Stomach smooth muscle (tissue), 2 donors: ENCODE results near the gene FIBCD1.
A peak's percentile ranks its signal among the peaks of the same experiment; 100 is the strongest.

ENCODE experiments used
- H3K27ac ChIP-seq: one replicate; pipeline ENCODE4 v1.7.0; 2013; ENCODE audit warnings: mild to moderate bottlenecking, low read length, inconsistent platforms
- H3K27me3 ChIP-seq, 2 donors: one replicate each; pipeline ENCODE4 v1.7.0; 2013; ENCODE audit warnings: low read length in 2 of 2; ENCODE audit not compliant: insufficient read depth in 2 of 2, control insufficient read depth in 1 of 2
- H3K36me3 ChIP-seq, 2 donors: one replicate each; pipeline ENCODE4 v1.7.0; 2013; ENCODE audit warnings: low read length in 2 of 2; ENCODE audit not compliant: control insufficient read depth in 2 of 2, insufficient read depth in 2 of 2
- H3K4me1 ChIP-seq: one replicate; pipeline ENCODE4 v1.7.0; 2013; ENCODE audit warnings: low read length; ENCODE audit not compliant: control insufficient read depth, insufficient read depth
- H3K4me3 ChIP-seq, 2 donors: one replicate each; pipeline ENCODE4 v1.7.0; 2013; ENCODE audit warnings: low read length in 2 of 2
- H3K9ac ChIP-seq, 2 donors: one replicate each; pipeline ENCODE4 v1.7.0; 2013; ENCODE audit warnings: low read length in 2 of 2, mild to moderate bottlenecking in 1 of 2
- H3K9me3 ChIP-seq, 2 donors: one replicate each; pipeline ENCODE4 v1.7.0; 2013; ENCODE audit warnings: low read length in 2 of 2; ENCODE audit not compliant: control insufficient read depth in 2 of 2
- donor health status: healthy.
- donor health status: Pancreatic carcinoma.

FIBCD1 gene

DNA sequence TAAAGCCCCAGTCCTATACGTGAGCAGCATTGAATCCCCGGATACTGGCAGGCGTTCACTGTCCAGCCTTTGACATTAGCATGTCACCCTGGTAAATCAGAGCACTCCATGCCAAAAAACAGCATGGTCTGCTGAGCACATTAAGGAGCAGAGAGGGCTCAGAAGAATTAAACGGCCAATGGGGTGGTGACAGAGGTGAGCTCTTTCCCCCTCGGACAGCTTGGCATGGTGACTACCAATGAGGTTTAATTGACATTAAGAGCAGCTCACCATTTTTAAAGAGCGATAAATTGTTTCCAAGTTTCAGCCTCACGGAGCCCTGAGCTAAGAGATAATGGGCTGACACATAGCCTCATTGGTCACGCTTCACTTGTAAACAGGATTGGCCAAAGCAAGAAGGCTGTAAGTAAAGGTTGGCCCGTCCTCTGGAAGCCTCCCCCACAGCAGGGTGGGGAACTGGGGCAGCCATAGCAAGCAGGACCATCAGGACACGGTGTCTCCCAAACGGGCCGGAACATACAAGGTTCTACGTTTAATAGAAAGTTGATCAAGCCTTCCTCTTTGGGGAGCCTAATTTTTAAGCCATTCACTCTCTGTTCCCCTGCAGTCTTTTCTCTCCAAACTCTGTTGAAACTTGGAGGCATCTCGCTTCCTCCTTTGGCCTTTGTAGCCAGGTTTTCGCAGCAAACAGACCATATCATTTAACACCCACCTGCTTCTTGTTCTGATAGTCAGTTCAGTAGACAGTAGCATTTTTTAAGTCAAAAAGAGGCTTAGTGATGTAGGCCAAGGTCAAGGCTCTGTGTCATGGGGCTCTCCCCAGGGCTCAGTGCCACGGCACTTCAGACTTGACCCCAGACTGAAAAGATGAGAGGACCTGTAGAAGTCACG lies 68.3 kb downstream of the FIBCD1 start:
- Histone ChIP-seq H3K27me3 (no peaks in the 10 kb centered on the region), H3K27ac (no peak overlapping the region), H3K4me1 (peaks cover 42% of the 10 kb centered on the region), H3K9me3 (no peaks in the 10 kb centered on the region), H3K36me3 (peaks cover 44 to 49% of the 10 kb centered on the region in 2 donors), H3K9ac (no peak overlapping the region), H3K4me3 (no peak overlapping the region)

DNA sequence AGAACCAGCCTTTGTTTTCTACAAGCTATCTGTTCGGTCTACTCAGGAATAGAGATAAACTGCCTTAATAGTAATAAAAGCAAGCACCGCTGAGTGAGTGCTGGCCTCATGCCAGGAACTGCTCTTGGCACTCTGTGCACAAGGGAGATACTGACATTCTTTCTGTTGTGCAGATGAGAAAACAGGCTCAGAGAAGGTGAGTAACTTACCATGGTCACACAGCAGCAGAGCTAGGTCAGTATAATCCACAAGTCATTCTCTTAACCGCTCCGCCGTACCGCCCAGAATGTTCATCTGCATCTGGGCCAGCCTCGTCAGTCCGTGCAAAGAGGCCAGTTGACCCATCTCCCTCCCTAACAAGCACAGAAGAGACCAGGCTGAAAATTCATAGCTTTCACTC lies 69.8 kb downstream of the FIBCD1 start:
- Histone ChIP-seq H3K27me3 (no peaks in the 10 kb centered on the region), H3K36me3 (peaks cover 36 to 44% of the 10 kb centered on the region in 2 donors), H3K27ac (no peak overlapping the region), H3K9me3 (no peaks in the 10 kb centered on the region), H3K4me1 (peaks cover 51% of the 10 kb centered on the region), H3K9ac (no peak overlapping the region), H3K4me3 (no peak overlapping the region)

DNA sequence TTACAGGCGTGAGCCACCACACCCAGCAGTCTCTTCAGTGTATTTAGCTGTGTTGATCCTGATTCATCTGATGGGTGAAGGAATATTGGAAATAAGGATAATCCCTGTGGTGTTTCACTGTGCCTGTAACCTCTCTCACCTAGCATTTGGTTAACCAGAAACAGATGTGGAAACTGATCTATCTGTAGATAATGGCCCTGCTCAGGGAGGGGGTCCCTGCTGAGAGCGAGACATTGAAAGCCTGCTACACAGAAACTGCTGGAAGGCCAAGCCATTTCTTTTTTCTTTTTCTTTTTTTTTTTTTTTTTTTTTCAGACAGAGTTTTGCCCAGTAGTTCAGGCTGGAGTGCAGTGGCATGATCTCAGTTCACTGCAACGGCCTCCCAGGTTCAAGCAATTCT lies 70.8 kb downstream of the FIBCD1 start:
- Histone ChIP-seq H3K27ac (no peak overlapping the region), H3K4me1 (peaks cover 58% of the 10 kb centered on the region), H3K27me3 (no peaks in the 10 kb centered on the region), H3K9ac (no peak overlapping the region), H3K9me3 (no peaks in the 10 kb centered on the region), H3K4me3 (no peak overlapping the region), H3K36me3 (peaks cover 29 to 36% of the 10 kb centered on the region in 2 donors)

DNA sequence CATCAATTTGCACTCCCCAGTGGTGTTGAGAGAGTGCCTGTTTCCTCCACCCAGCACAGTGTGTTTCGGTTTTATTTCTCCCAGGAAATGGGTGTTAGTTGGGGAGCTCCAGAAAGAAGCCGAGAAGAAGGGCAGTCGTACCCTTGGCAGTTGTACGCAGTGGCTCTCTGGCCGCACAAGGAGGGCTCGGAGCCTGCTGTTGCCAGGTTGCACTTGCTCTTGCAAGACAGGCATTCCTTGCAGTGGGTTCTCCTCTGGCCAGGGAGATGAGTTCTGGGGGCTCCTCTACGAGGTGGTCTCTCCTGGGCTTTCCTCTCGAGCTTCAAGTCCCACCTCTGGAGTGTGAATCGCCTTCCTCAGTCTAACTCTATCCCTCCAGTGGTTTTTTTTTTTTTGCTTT lies 71.5 kb downstream of the FIBCD1 start:
- Histone ChIP-seq H3K27ac (no peak overlapping the region), H3K36me3 (peaks cover 29 to 38% of the 10 kb centered on the region in 2 donors), H3K9me3 (no peaks in the 10 kb centered on the region), H3K9ac (no peak overlapping the region), H3K27me3 (no peaks in the 10 kb centered on the region), H3K4me3 (no peak overlapping the region), H3K4me1 (peaks cover 58% of the 10 kb centered on the region)

DNA sequence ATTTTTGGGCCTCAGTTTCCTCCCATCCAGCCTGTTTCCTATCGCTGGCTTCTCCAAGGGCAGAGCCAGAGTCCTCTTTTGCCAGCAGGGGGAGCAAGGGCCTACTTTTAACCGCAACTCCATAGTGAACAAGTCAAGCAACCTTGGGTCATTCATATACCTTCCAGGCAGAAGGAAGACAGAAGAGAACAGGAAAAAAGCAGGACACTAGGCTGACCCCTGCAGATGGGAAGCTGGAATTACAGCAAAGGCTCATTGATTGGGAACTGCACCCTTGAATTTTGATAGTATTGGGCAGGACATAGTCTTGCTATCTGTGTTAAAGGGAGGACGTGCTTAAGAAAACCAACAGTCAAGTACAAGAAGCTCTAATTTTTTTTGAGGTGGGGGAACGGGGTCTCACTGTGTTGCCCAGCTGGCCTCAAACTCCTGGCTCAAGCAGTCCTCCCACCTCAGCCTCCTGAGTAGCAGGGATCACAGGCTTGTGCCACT lies 72.5 kb downstream of the FIBCD1 start:
- peaks cover 65% of the 10 kb centered on the region for H3K4me1 ChIP-seq
- no peaks in the 10 kb centered on the region for H3K27me3 ChIP-seq
- H3K4me3 ChIP-seq, result no peak overlapping the region
- H3K36me3 ChIP-seq, result peaks cover 20 to 30% of the 10 kb centered on the region in 2 donors
- no peaks in the 10 kb centered on the region for H3K9me3 ChIP-seq
- no peak overlapping the region for H3K9ac ChIP-seq
- peak overlapping the region; percentile 31 for H3K27ac ChIP-seq

DNA sequence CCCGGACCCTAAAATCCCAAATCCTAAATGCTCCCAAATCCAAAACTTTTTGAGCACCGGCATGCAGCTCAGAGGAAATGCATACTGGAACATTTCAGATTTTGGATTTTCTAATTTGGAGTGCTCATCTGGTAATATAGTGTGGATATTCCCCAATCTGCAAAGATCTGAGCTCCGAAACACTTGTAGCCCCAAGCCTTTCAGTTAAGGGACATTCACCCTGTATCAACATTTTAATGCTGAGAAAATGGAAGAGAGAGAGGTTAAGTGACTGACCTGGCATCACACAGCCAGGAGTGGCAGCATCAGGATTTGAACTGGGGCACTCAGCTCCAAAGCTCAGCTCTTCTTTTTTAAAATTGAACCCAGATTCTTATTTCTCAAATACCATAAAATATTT lies 73.1 kb downstream of the FIBCD1 start:
- Histone ChIP-seq H3K9me3 (no peaks in the 10 kb centered on the region), H3K27ac (peak overlapping the region; percentile 31), H3K36me3 (peaks cover 15 to 26% of the 10 kb centered on the region in 2 donors), H3K27me3 (no peaks in the 10 kb centered on the region), H3K9ac (no peak overlapping the region), H3K4me1 (peaks cover 67% of the 10 kb centered on the region), H3K4me3 (no peak overlapping the region)

DNA sequence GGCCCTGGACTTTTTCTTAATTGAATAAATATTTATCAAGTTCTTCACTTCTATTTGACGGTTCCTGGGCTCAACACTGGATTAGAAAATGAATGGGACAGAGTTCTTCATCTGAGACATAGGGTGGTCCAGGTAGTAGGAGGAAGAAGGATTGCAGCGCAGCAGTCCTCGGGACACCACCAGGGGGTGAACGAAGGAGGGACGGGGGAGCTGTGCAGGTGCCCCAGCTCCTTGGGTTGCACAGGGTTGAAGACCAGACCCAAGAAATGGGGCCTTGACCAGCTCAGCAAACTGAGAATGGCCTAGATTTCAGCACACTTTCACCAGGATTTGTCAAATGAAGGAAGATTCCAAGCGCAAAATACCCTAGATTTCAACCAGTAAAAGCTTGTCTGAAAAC lies 74.5 kb downstream of the FIBCD1 start:
- Histone ChIP-seq H3K36me3 (peaks cover 18 to 22% of the 10 kb centered on the region in 2 donors), H3K27me3 (no peaks in the 10 kb centered on the region), H3K4me1 (peaks cover 70% of the 10 kb centered on the region), H3K9ac (no peak overlapping the region), H3K4me3 (no peak overlapping the region), H3K27ac (no peak overlapping the region), H3K9me3 (no peaks in the 10 kb centered on the region)

DNA sequence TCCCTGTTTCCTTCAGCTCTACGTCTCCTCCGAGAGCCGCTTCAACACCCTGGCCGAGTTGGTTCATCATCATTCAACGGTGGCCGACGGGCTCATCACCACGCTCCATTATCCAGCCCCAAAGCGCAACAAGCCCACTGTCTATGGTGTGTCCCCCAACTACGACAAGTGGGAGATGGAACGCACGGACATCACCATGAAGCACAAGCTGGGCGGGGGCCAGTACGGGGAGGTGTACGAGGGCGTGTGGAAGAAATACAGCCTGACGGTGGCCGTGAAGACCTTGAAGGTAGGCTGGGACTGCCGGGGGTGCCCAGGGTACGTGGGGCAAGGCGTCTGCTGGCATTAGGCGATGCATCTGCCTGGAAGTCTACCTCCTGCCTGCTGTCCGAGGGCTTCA lies 76.3 kb downstream of the FIBCD1 start:
- Histone ChIP-seq H3K4me1 (peaks cover 81% of the 10 kb centered on the region), H3K9ac (no peak overlapping the region), H3K27ac (peak overlapping the region; percentile 67)

DNA sequence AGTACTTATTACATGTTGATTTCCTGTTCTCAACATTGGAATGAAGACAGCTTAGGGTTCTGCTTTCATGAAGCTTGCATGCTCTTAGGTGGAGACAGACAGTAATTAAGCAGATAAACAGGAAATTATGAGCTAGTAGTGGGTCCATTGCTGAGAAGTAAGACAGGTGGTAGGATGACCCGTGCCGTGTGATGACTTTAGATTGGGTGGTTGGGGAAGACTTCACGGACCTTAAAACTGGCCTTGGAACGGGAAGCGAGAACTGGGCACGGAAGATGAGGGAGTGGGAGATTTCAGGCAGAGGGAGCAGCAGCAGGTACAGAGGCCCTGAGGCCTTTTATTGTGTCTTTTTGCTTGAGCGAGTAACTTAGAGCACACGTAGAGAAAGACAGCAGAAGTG lies 76.8 kb downstream of the FIBCD1 start:
- Histone ChIP-seq H3K27ac (peak overlapping the region; percentile 67), H3K27me3 (no peaks in the 10 kb centered on the region), H3K36me3 (peaks cover 15 to 21% of the 10 kb centered on the region in 2 donors), H3K9me3 (no peaks in the 10 kb centered on the region), H3K4me1 (peaks cover 79% of the 10 kb centered on the region), H3K9ac (no peak overlapping the region), H3K4me3 (no peak overlapping the region)

More for the DNA sequence above, 76.3 kb downstream of the FIBCD1 start:
- H3K27me3 ChIP-seq, result no peaks in the 10 kb centered on the region
- no peak overlapping the region for H3K4me3 ChIP-seq
- H3K36me3 ChIP-seq, result peaks cover 14 to 21% of the 10 kb centered on the region in 2 donors
- no peaks in the 10 kb centered on the region for H3K9me3 ChIP-seq

DNA sequence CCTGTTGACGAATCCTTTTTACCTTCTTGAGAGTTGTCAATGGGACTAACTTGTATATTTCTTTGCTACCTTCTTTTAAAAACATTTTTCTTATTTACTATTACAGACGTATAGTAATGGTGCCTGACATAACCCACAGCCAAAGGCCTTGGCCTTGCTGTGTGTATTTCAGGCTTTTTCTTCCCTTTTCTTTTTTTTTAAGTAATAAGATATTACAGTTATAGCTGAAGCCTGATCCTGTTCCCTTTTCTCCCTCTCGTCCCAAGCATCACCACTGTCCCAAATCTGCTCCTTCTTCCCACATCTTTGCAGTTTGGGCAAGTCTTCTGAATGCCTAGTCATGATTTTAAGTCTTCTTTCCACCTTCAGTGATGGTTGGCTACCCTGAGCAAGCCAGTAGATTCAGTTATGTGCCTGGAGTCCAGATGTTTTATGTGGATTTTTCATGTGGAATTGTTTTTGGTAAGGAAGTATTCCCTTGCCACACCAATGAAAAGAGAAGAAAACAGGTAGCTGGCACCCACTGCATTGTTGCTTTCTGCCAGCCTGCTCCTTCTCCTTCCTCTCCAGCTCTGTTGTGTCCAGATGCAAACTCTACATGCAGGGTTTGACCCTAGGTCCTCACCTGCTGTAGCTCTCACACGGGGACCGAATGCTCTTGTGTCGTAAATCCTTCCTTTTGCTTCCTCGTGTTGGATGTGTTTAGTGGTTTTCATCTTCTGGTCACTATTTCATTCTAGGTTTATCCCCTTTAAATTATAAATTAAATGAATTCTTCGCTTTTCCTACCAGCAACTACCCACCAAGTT lies 77.5 kb downstream of the FIBCD1 start:
- Histone ChIP-seq H3K27me3 (no peaks in the 10 kb centered on the region), H3K36me3 (peaks cover 21 to 22% of the 10 kb centered on the region in 2 donors), H3K4me1 (peaks cover 72% of the 10 kb centered on the region), H3K4me3 (peak overlapping the region in 1 of 2 donors; percentile 47), H3K9me3 (no peaks in the 10 kb centered on the region), H3K9ac (peak overlapping the region; percentile 34 to 51), H3K27ac (peak overlapping the region; percentile 88)
